Adrenal gland (tissue), 12 donors: ENCODE measurements around the gene MAPRE3. TPM values are rescaled to one million over a fixed set of nuclear protein-coding genes. Genes with fewer than 3 reads are reported as not detected.

Experiments used
- DNase-seq, 7 donors: peaks; one replicate each; pipeline ENCODE4 v3.0.0-alpha.2; 2019 to 2020
- H3K27ac ChIP-seq, 5 donors: fragments of 200-600 bp; sonication (generic) in 4 of 5; 1 replicate in 3 of 5; 2 replicates in 2 of 5; pipeline versions ENCODE4 v1.5.1 to v1.8.0; 2016 to 2020; ENCODE audit warnings: mild to moderate bottlenecking in 1 of 5
- H3K27me3 ChIP-seq: fragments of 200-600 bp; 2 replicates; pipeline ENCODE4 v1.8.0; 2021
- H3K36me3 ChIP-seq, 2 donors: fragments of 200-600 bp; replicated peaks in 1 of 2; 1 replicate in 1 of 2; 2 replicates in 1 of 2; pipeline versions ENCODE4 v1.5.1 to v1.8.0; 2018 to 2022
- H3K4me1 ChIP-seq, 2 donors: fragments of 200-600 bp; replicated peaks in 1 of 2; 1 replicate in 1 of 2; 2 replicates in 1 of 2; pipeline versions ENCODE4 v1.5.1 to v1.8.0; 2018 to 2021
- H3K4me3 ChIP-seq, 4 donors: fragments of 200-600 bp; sonication (generic) in 3 of 4; one replicate each; pipeline ENCODE4 v1.5.1; 2016 to 2018
- H3K9me3 ChIP-seq, 3 donors: fragments of 200-600 bp; sonication (generic) in 1 of 3; replicated peaks in 1 of 3; 1 replicate in 2 of 3; 2 replicates in 1 of 3; pipeline versions ENCODE4 v1.5.1 to v1.8.0; 2016 to 2021
- POLR2A ChIP-seq, 2 donors: fragments of 450-650 bp; IDR thresholded peaks; one replicate each; pipeline ENCODE4 v1.6.1; 2017; ENCODE audit warnings: antibody characterized with exemption in 2 of 2, mild to moderate bottlenecking in 2 of 2, moderate library complexity in 1 of 2
- WGBS, 4 donors: extraction: QIAGEN DNeasy Blood & Tissue Kit in 2 of 4; methylation state at CpG; one replicate each; pipeline versions ENCODE4 v1.1.5 to v1.1.7; 2013 to 2017; 5-methylcytosine and 5-hydroxymethylcytosine counted together
- intact Hi-C, 2 donors: fragments of 100-400 bp; cut with DNase I; formaldehyde crosslinking; loops; one replicate each; pipeline versions ENCODE4 v1.14.1 to v1.15.0; 2022 to 2023
- polyA plus RNA-seq, 3 donors: library from polyadenylated mRNA; stranded (reverse); fragments of 200-250 nt in 2 of 3; fragments of 350-450 nt in 1 of 3; fragmentation: Illumina TruSeq in 1 of 3; extraction: RNeasy Lipid Tissue Mini Kit (QIAGEN cat#74804) in 1 of 3; gene quantifications; one replicate each; pipeline ENCODE4 v1.2.3, GENCODE V29; 2013 to 2014
- total RNA-seq, 9 donors: library from RNA; depleted of rRNA in 4 of 9; stranded (reverse); fragments of >200 nt in 4 of 9; fragments of 120-200 nt in 1 of 9; fragmentation: NEBNext Ultra II Directional in 1 of 9; extraction: Animal tissue kit (Norgen Biotek cat#: 25700) in 1 of 9; gene quantifications; one replicate each; pipeline versions ENCODE4 v1.1.0 to v1.2.4, GENCODE V29; 2013 to 2023
- TF ChIP-seq, protein P1 (sequence below), 6 experiments: fragments of 450-650 bp in 4 of 6; fragments of 200-600 bp in 2 of 6; sonication (generic) in 1 of 6; IDR thresholded peaks; 1 replicate in 5 of 6; 2 replicates in 1 of 6; pipeline versions ENCODE4 v1.5.1 to v1.8.0; 2016 to 2021; ENCODE audit warnings: antibody characterized with exemption in 6 of 6, mild to moderate bottlenecking in 2 of 6, moderate library complexity in 1 of 6
- donor health status: healthy with polysubstance abuse.
- donor health status: Bipolar disorder and iron deficiency.
- donor health status: DM: yes; HTN: yes; CAD: no.
- donor health status: DM: no; HTN: no; CAD: no.
- donor health status: DM: no; HTN: no; CAD: no.
- donor health status: DM: yes; HTN: yes; CAD: no.

Gene MAPRE3
- total and polyA plus RNA-seq, 12 donors = 11.0 to 73.0 (median 19.3) TPM

DNA sequence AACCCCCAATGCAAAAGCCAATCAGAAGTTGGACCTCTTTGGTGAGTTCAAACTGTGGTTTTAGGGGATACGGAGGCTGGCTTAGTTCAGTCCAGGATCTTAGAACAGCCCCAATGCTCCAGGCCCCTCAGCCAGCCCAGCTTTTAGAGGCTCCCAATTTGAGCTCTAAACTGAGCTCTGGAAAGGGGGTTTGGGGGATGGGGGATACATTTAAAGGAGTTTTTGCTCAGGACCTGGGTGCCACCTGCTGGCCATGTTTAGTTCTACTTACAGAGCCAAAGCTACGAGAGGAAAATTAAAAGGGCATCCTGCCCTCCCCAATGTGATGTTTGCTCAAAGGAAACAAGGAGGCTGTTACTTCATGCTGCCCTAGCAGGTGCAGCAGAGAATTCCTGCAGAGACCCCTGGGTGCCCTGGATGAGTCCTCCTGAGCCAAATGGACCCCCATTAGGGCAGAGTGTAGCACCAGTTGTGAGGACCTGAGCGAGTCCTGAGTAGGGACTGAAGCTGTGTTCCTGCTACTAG is 46.4 kb downstream of the MAPRE3 start:
- H3K36me3 ChIP-seq = no peaks in the 10 kb centered on the region
- TF ChIP-seq, protein P1, sequence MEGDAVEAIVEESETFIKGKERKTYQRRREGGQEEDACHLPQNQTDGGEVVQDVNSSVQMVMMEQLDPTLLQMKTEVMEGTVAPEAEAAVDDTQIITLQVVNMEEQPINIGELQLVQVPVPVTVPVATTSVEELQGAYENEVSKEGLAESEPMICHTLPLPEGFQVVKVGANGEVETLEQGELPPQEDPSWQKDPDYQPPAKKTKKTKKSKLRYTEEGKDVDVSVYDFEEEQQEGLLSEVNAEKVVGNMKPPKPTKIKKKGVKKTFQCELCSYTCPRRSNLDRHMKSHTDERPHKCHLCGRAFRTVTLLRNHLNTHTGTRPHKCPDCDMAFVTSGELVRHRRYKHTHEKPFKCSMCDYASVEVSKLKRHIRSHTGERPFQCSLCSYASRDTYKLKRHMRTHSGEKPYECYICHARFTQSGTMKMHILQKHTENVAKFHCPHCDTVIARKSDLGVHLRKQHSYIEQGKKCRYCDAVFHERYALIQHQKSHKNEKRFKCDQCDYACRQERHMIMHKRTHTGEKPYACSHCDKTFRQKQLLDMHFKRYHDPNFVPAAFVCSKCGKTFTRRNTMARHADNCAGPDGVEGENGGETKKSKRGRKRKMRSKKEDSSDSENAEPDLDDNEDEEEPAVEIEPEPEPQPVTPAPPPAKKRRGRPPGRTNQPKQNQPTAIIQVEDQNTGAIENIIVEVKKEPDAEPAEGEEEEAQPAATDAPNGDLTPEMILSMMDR (IDR thresholded peaks at IDR 0.05) = peak; percentile 45 to 80 (median 69)
- TF ChIP-seq POLR2A (IDR thresholded peaks at IDR 0.05) = no peak
- WGBS, 4 donors = 56 to 79% (median 62%) methylated on average over 3 of the region's 3 CpGs
- peaks cover 0 to 23% of the 10 kb centered on the region in 2 donors for H3K4me1 ChIP-seq
- H3K27ac ChIP-seq = peak overlapping the region in 2 of 5 donors; percentile 28 to 69
- no peak overlapping the region for H3K4me3 ChIP-seq
- peak in 6 of 7 donors; percentile 43 to 78 (median 70) for DNase-seq
- no peaks in the 10 kb centered on the region for H3K27me3 ChIP-seq
- intact Hi-C loops = loop anchor here (1.0 to 10.0 kb wide), 3 partner anchors 54 to 182 kb away; no protein-coding TSS in a partner anchor
- no peaks in the 10 kb centered on the region for H3K9me3 ChIP-seq

DNA sequence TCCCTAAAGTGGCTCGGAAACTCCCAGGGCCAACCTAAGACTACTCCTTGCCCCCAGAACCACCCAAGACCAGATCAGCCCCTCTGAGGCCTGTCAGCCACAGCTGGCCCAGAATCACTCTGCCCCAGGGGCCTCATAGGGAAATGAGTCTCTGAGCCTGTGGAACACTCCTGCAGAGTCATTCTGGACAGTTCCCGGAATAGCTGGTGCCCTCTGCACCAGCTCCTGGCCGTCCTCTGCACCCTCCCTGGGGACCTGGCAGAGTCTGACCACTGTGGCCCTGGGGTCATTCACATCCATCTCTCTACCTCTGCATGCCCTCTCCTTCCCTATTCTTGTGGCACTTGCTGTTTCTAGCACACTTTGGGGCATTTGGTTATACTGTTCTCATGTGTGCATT is 47.7 kb downstream of the MAPRE3 start:
- no peaks in the 10 kb centered on the region for H3K9me3 ChIP-seq
- no peak overlapping the region for H3K27ac ChIP-seq
- peaks cover 0 to 23% of the 10 kb centered on the region in 2 donors for H3K4me1 ChIP-seq
- no peak overlapping the region for H3K4me3 ChIP-seq
- TF ChIP-seq, protein P1 (IDR thresholded peaks at IDR 0.05) = no peak
- TF ChIP-seq POLR2A (IDR thresholded peaks at IDR 0.05) = no peak
- WGBS, 4 donors = 72 to 100% (median 86%) methylated on average over 3 of the region's 3 CpGs
- intact Hi-C loops = loop anchor here in 1 of 2 donors (10.0 kb wide), 1 partner anchor 183 kb away; no protein-coding TSS in a partner anchor
- no peak for DNase-seq
- H3K27me3 ChIP-seq = no peaks in the 10 kb centered on the region
- H3K36me3 ChIP-seq = peaks cover 0 to 2% of the 10 kb centered on the region in 2 donors

DNA sequence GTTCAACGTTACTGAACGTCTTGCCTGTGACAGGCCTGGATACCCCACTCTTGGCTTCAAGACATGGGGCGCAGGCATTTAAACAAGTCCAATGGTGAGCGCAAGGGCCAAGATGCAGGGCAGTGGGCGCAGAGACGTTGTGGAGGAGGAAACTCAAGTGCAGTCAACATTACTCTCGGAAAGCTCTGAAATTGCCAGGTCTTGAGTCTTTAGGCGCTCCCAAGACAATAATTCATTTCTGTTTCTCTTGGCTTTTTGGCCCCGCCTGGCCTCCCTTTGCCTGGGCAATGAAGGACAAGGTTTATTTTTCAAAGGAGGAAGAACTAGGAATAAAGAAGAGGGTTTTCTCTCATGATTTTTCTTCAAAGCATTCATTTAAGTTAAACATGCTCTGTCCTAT is 49.0 kb downstream of the MAPRE3 start:
- Histone ChIP-seq H3K4me3 (no peak overlapping the region), H3K27ac (peak overlapping the region in 2 of 5 donors; percentile 41 to 75), H3K9me3 (no peaks in the 10 kb centered on the region), H3K36me3 (peaks cover 0 to 12% of the 10 kb centered on the region in 2 donors), H3K27me3 (no peaks in the 10 kb centered on the region), H3K4me1 (peaks cover 0 to 23% of the 10 kb centered on the region in 2 donors)
- WGBS, 4 donors = 82 to 93% (median 90%) methylated on average over 9 of the region's 9 CpGs
- intact Hi-C loops = loop anchor here in 1 of 2 donors (10.0 kb wide), 1 partner anchor 185 kb away; no protein-coding TSS in a partner anchor
- TF ChIP-seq, protein P1 (IDR thresholded peaks at IDR 0.05) = no peak
- no peak for TF ChIP-seq POLR2A (IDR thresholded peaks at IDR 0.05)
- no peak for DNase-seq

DNA sequence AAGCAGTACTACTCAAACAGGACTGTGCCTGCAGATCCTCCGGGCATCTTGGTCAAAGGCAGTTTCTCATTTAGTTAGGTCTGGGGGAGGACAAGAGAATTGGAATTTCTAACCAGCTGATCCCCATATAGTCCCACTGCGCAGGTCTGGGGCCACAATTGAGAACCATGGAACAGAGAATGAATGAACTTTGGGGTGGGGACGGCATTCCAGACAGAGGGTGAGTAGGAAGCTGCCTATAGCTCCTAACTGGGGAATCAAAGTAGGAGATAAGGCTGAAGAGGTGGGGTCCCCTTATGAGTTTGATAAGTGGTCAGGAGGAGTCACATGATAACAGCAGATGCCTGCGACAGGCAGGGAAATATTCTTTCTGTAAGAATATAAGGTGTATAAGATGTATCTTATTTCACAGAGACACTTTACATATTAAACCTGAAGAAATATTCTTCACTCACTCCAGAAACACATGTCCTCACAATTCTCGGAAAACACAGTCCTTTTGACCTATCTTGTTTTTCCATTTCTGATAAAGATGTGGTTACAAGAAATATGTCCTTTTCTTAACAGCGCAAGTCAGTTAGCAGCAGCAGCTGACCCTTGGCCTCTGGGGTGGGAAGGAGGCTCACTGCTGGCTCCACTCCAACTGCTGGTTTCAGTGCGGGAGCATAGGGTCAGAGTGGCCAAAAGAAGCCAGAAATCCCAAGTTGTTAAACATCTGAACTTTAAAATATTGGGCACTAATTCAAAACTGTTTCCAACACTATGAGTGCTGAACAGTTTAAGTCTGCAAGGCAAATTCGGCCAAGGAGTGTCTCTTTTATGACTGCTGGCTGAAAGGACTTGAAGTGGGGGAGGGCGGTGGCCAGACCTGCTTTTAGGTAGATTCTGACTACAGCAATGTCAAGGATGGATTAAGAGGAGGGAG is 49.8 kb downstream of the MAPRE3 start:
- WGBS, 4 donors = 70 to 77% (median 72%) methylated on average over 9 of the region's 9 CpGs
- DNase-seq = peak in 6 of 7 donors; percentile 46 to 81 (median 65)
- Histone ChIP-seq H3K4me3 (no peak overlapping the region), H3K27ac (peak overlapping the region in 2 of 5 donors; percentile 41 to 75), H3K27me3 (no peaks in the 10 kb centered on the region), H3K9me3 (no peaks in the 10 kb centered on the region), H3K4me1 (peaks cover 0 to 23% of the 10 kb centered on the region in 2 donors), H3K36me3 (peaks cover 0 to 12% of the 10 kb centered on the region in 2 donors)
- TF ChIP-seq, protein P1 (IDR thresholded peaks at IDR 0.05) = no peak
- TF ChIP-seq POLR2A (IDR thresholded peaks at IDR 0.05) = no peak
- intact Hi-C loops = loop anchor here in 1 of 2 donors (10.0 kb wide), 1 partner anchor 185 kb away; no protein-coding TSS in a partner anchor
